Liver (tissue), 9 donors: ENCODE results near the gene TINAGL1. TPM values are rescaled to one million over a fixed set of nuclear protein-coding genes. Genes with fewer than 3 reads are reported as not detected.

Experiments used
- DNase-seq: peaks from one replicate; pipeline ENCODE4 v3.0.0-alpha.2; 2017; ENCODE audit warnings: low spot score
- H3K27ac ChIP-seq, 2 donors: one replicate each; pipeline ENCODE4 v1.7.0; 2013; ENCODE audit warnings: inconsistent platforms in 2 of 2, low read length in 2 of 2, control low read depth in 1 of 2, low read depth in 1 of 2, mild to moderate bottlenecking in 1 of 2
- H3K27me3 ChIP-seq, 4 donors: one replicate each; pipeline versions ENCODE4 v1.6.1 to v1.7.0; 2013; ENCODE audit warnings: low read length in 3 of 4, inconsistent platforms in 1 of 4, mild to moderate bottlenecking in 1 of 4, moderate library complexity in 1 of 4; ENCODE audit not compliant: control insufficient read depth in 4 of 4, insufficient read depth in 4 of 4
- H3K36me3 ChIP-seq, 4 donors: one replicate each; pipeline versions ENCODE4 v1.6.1 to v1.7.0; 2013; ENCODE audit warnings: low read length in 3 of 4, mild to moderate bottlenecking in 3 of 4, low read depth in 1 of 4, moderate library complexity in 1 of 4; ENCODE audit not compliant: control insufficient read depth in 4 of 4, insufficient read depth in 3 of 4
- H3K4me1 ChIP-seq, 4 donors: one replicate each; pipeline versions ENCODE4 v1.6.1 to v1.7.0; 2013; ENCODE audit warnings: low read length in 3 of 4, mild to moderate bottlenecking in 3 of 4, moderate library complexity in 1 of 4; ENCODE audit not compliant: control insufficient read depth in 4 of 4, insufficient read depth in 4 of 4
- H3K4me3 ChIP-seq, 3 donors: one replicate each; pipeline versions ENCODE4 v1.6.1 to v1.7.0; 2013; ENCODE audit warnings: low read length in 3 of 3, control low read depth in 1 of 3, low read depth in 1 of 3, mild to moderate bottlenecking in 1 of 3
- H3K9ac ChIP-seq, 2 donors: one replicate each; pipeline ENCODE4 v1.7.0; 2013; ENCODE audit warnings: low read length in 2 of 2, mild to moderate bottlenecking in 2 of 2, moderate library complexity in 2 of 2, control low read depth in 1 of 2, low read depth in 1 of 2
- H3K9me3 ChIP-seq, 4 donors: one replicate each; pipeline versions ENCODE4 v1.6.1 to v1.7.0; 2013; ENCODE audit warnings: low read length in 3 of 4; ENCODE audit not compliant: control insufficient read depth in 4 of 4
- CTCF ChIP-seq: fragments of 150-350 bp; IDR thresholded peaks from 2 replicates; pipeline ENCODE4 v1.5.1; 2017; ENCODE audit warnings: improper control_type of control experiment, low read depth, low read length; ENCODE audit not compliant: missing input control
- EGR1 ChIP-seq, 2 donors: IDR thresholded peaks; 2 replicates each; pipeline ENCODE4 v1.6.1; 2016 to 2018; ENCODE audit warnings: antibody characterized with exemption in 2 of 2, low read depth in 2 of 2
- FOXA1 ChIP-seq: IDR thresholded peaks from 2 replicates; pipeline ENCODE4 v1.6.1; 2016; ENCODE audit warnings: antibody characterized with exemption
- FOXA2 ChIP-seq: IDR thresholded peaks from 2 replicates; pipeline ENCODE4 v1.6.1; 2016; ENCODE audit warnings: antibody characterized with exemption
- GABPA ChIP-seq, 2 donors: IDR thresholded peaks in 1 of 2; conservative IDR thresholded peaks in 1 of 2; 2 replicates each; pipeline ENCODE4 v1.6.1; 2016; ENCODE audit warnings: antibody characterized with exemption in 2 of 2, mild to moderate bottlenecking in 1 of 2, moderate library complexity in 1 of 2
- HNF4A ChIP-seq, 2 donors: conservative IDR thresholded peaks; 2 replicates each; pipeline ENCODE4 v1.6.1; 2016; ENCODE audit warnings: antibody characterized with exemption in 2 of 2, mild to moderate bottlenecking in 2 of 2
- JUND ChIP-seq, 2 donors: IDR thresholded peaks; 2 replicates each; pipeline ENCODE4 v1.6.1; 2016; ENCODE audit warnings: antibody characterized with exemption in 2 of 2
- NR2F2 ChIP-seq: IDR thresholded peaks from 2 replicates; pipeline ENCODE4 v1.6.1; 2016; ENCODE audit warnings: antibody characterized with exemption
- RAD21 ChIP-seq, 2 donors: IDR thresholded peaks; 2 replicates each; pipeline ENCODE4 v1.6.1; 2016; ENCODE audit warnings: antibody characterized with exemption in 2 of 2, mild to moderate bottlenecking in 2 of 2
- REST ChIP-seq: IDR thresholded peaks from 2 replicates; pipeline ENCODE4 v1.6.1; 2016; ENCODE audit warnings: antibody characterized with exemption, mild to moderate bottlenecking
- RXRA ChIP-seq, 2 donors: IDR thresholded peaks; 2 replicates each; pipeline ENCODE4 v1.6.1; 2017 to 2018; ENCODE audit warnings: antibody characterized with exemption in 2 of 2, mild to moderate bottlenecking in 1 of 2
- SP1 ChIP-seq: IDR thresholded peaks from 2 replicates; pipeline ENCODE4 v1.6.1; 2018; ENCODE audit warnings: antibody characterized with exemption, mild to moderate bottlenecking
- TAF1 ChIP-seq: conservative IDR thresholded peaks from 2 replicates; pipeline ENCODE4 v1.6.1; 2016; ENCODE audit warnings: antibody characterized with exemption, mild to moderate bottlenecking
- YY1 ChIP-seq: IDR thresholded peaks from 2 replicates; pipeline ENCODE4 v1.6.1; 2016; ENCODE audit warnings: antibody characterized with exemption, mild to moderate bottlenecking
- WGBS: extraction: QIAGEN DNeasy Blood & Tissue Kit; methylation state at CpG from one replicate; pipeline ENCODE4 v1.1.7; 2013; 5-methylcytosine and 5-hydroxymethylcytosine counted together
- polyA plus RNA-seq, 2 donors: library from polyadenylated mRNA; stranded (reverse) in 1 of 2; unstranded in 1 of 2; fragments of 200-250 nt in 1 of 2; fragments of >200 nt in 1 of 2; fragmentation: Nextera tagmentation in 1 of 2; extraction: Ambion mirVana in 1 of 2; gene quantifications; one replicate each; pipeline versions ENCODE4 v1.2.1 to v1.2.3, GENCODE V29; 2013 to 2015
- total RNA-seq, 2 donors: library from RNA; depleted of rRNA; stranded (reverse); fragments of >200 nt; gene quantifications; one replicate each; pipeline ENCODE4 v1.2.3, GENCODE V29; 2014
- TF ChIP-seq, protein P1 (sequence below): IDR thresholded peaks from 2 replicates; pipeline ENCODE4 v1.6.1; 2016; ENCODE audit warnings: antibody characterized with exemption
- donor health status: healthy.
- donor health status: healthy.
- donor health status: healthy.
- donor health status: healthy.
- donor health status: healthy.

Gene TINAGL1
- total and polyA plus RNA-seq, 4 donors: 8.7 to 52.9 (median 25.6) TPM

GRCh38 chr1:31624309-31624708, 48.0 kb downstream of the TINAGL1 start:
- Histone ChIP-seq H3K27me3 (no peaks in the 10 kb centered on the region), H3K4me3 (no peak overlapping the region), H3K9ac (no peak overlapping the region), H3K27ac (no peak overlapping the region), H3K9me3 (no peaks in the 10 kb centered on the region), H3K36me3 (peaks cover 4 to 17% (median 10%) of the 10 kb centered on the region in 4 donors), H3K4me1 (no peaks in the 10 kb centered on the region)
- TF ChIP-seq FOXA2 (no peak), HNF4A (conservative IDR thresholded peaks at IDR 0.05) (no peak), NR2F2 (no peak), TAF1 (no peak), FOXA1 (no peak), RAD21 (IDR thresholded peaks at IDR 0.05) (no peak), JUND (IDR thresholded peaks at IDR 0.05) (no peak), GABPA (IDR thresholded peaks at IDR 0.05 in 1 of 2, conservative IDR thresholded peaks at IDR 0.05 in 1 of 2) (no peak), CTCF (no peak), SP1 (no peak), YY1 (no peak)
- TF ChIP-seq, protein P1, sequence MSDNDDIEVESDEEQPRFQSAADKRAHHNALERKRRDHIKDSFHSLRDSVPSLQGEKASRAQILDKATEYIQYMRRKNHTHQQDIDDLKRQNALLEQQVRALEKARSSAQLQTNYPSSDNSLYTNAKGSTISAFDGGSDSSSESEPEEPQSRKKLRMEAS: no peak
- DNase-seq: no peak
- 76% methylated on average over 5 of the region's 5 CpGs for WGBS

- TF ChIP-seq EGR1 (IDR thresholded peaks at IDR 0.05; ENCODE audit: low read depth in 2 of 2) (no peak), GABPA (IDR thresholded peaks at IDR 0.05 in 1 of 2, conservative IDR thresholded peaks at IDR 0.05 in 1 of 2) (no peak), NR2F2 (no peak), CTCF (no peak), JUND (IDR thresholded peaks at IDR 0.05) (no peak), RXRA (IDR thresholded peaks at IDR 0.05) (no peak), FOXA2 (no peak), YY1 (no peak), REST (no peak), RAD21 (IDR thresholded peaks at IDR 0.05) (no peak)
- Histone ChIP-seq H3K27ac (no peak overlapping the region), H3K4me3 (no peak overlapping the region), H3K27me3 (no peaks in the 10 kb centered on the region), H3K9me3 (no peaks in the 10 kb centered on the region), H3K9ac (no peak overlapping the region), H3K4me1 (no peaks in the 10 kb centered on the region), H3K36me3 (peaks cover 8 to 23% (median 13%) of the 10 kb centered on the region in 4 donors)
- no peak for DNase-seq
- 93% methylated on average over 16 of the region's 16 CpGs for WGBS
Measured at GRCh38 chr1:31624731-31625514, 48.6 kb downstream of the TINAGL1 start.
